HepG2 (cell line): Measurements from ENCODE around the gene OR4Q3.

Experiments
- ADNP ChIP-seq: sonication (generic); formaldehyde crosslinking; IDR thresholded peaks from 2 replicates; pipeline ENCODE4 v1.4.0; 2020; ENCODE audit warnings: missing genetic modification reagents
- ELF4 ChIP-seq: sonication (generic); formaldehyde crosslinking; IDR thresholded peaks from 2 replicates; pipeline ENCODE4 v1.5.0; 2020; ENCODE audit warnings: missing genetic modification reagents, mild to moderate bottlenecking, moderate library complexity, borderline replicate concordance
- HNF4A ChIP-seq: sonication (generic); formaldehyde crosslinking; IDR thresholded peaks from 2 replicates; pipeline ENCODE4 v1.4.0; 2020; ENCODE audit warnings: missing genetic modification reagents
- JUND ChIP-seq: sonication (generic); formaldehyde crosslinking; IDR thresholded peaks from 2 replicates; pipeline ENCODE4 v1.8.0; 2022; ENCODE audit warnings: mild to moderate bottlenecking, missing genetic modification reagents
- SALL2 ChIP-seq: sonication (generic); formaldehyde crosslinking; IDR thresholded peaks from 2 replicates; pipeline ENCODE4 v1.8.1; 2023; ENCODE audit warnings: mild to moderate bottlenecking, missing genetic modification reagents, inconsistent platforms
- TAF15 ChIP-seq: fragments of 200-400 bp; formaldehyde crosslinking; IDR thresholded peaks from one replicate; pipeline ENCODE4 v1.6.1; 2018; ENCODE audit warnings: mild to moderate bottlenecking, low read depth, low read length; ENCODE audit not compliant: poor library complexity, severe bottlenecking
- ZEB1 ChIP-seq: IDR thresholded peaks from 2 replicates; pipeline ENCODE4 v1.6.1; 2012; ENCODE audit warnings: mild to moderate bottlenecking, low read depth, inconsistent platforms; ENCODE audit not compliant: insufficient replicate concordance
- ZNF263 ChIP-seq: sonication (generic); formaldehyde crosslinking; IDR thresholded peaks from 2 replicates; pipeline ENCODE4 v1.4.0; 2020; ENCODE audit warnings: missing genetic modification reagents
- TF ChIP-seq, protein P1 (sequence below): sonication (generic); formaldehyde crosslinking; IDR thresholded peaks from 2 replicates; pipeline ENCODE4 v1.4.0; 2020; ENCODE audit warnings: missing genetic modification reagents, borderline replicate concordance
- TF ChIP-seq, protein P2 (sequence below), 2 experiments: sonication (generic) in 1 of 2; formaldehyde crosslinking in 1 of 2; IDR thresholded peaks; 2 replicates each; pipeline versions ENCODE4 v1.5.1 to v1.6.1; 2011 to 2020; ENCODE audit warnings: borderline replicate concordance in 1 of 2, low read depth in 1 of 2, low read length in 1 of 2, mild to moderate bottlenecking in 1 of 2, missing genetic modification reagents in 1 of 2, moderate library complexity in 1 of 2
- TF ChIP-seq, protein P3 (sequence below): sonication (generic); formaldehyde crosslinking; IDR thresholded peaks from 2 replicates; pipeline ENCODE4 v1.8.0; 2022; ENCODE audit warnings: missing genetic modification reagents, mild to moderate bottlenecking, borderline replicate concordance

- TF ChIP-seq JUND (CRISPR knock-in tag) = no peak
- TF ChIP-seq TAF15 = no peak
- no peak for TF ChIP-seq ZNF263 (CRISPR knock-in tag)
- no peak for TF ChIP-seq ADNP
- no peak for TF ChIP-seq ZEB1
- no peak for TF ChIP-seq SALL2 (CRISPR knock-in tag)
- TF ChIP-seq, protein P1, sequence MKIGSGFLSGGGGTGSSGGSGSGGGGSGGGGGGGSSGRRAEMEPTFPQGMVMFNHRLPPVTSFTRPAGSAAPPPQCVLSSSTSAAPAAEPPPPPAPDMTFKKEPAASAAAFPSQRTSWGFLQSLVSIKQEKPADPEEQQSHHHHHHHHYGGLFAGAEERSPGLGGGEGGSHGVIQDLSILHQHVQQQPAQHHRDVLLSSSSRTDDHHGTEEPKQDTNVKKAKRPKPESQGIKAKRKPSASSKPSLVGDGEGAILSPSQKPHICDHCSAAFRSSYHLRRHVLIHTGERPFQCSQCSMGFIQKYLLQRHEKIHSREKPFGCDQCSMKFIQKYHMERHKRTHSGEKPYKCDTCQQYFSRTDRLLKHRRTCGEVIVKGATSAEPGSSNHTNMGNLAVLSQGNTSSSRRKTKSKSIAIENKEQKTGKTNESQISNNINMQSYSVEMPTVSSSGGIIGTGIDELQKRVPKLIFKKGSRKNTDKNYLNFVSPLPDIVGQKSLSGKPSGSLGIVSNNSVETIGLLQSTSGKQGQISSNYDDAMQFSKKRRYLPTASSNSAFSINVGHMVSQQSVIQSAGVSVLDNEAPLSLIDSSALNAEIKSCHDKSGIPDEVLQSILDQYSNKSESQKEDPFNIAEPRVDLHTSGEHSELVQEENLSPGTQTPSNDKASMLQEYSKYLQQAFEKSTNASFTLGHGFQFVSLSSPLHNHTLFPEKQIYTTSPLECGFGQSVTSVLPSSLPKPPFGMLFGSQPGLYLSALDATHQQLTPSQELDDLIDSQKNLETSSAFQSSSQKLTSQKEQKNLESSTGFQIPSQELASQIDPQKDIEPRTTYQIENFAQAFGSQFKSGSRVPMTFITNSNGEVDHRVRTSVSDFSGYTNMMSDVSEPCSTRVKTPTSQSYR (CRISPR knock-in tag) = no peak
- TF ChIP-seq ELF4 (CRISPR knock-in tag) = no peak
- TF ChIP-seq, protein P2, sequence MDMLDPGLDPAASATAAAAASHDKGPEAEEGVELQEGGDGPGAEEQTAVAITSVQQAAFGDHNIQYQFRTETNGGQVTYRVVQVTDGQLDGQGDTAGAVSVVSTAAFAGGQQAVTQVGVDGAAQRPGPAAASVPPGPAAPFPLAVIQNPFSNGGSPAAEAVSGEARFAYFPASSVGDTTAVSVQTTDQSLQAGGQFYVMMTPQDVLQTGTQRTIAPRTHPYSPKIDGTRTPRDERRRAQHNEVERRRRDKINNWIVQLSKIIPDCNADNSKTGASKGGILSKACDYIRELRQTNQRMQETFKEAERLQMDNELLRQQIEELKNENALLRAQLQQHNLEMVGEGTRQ (IDR thresholded peaks at IDR 0.05; ENCODE audit: low read depth, low read length) = no peak
- TF ChIP-seq, protein P2 (CRISPR knock-in tag; IDR thresholded peaks at IDR 0.05; ENCODE audit: borderline replicate concordance) = no peak
- TF ChIP-seq, protein P3, sequence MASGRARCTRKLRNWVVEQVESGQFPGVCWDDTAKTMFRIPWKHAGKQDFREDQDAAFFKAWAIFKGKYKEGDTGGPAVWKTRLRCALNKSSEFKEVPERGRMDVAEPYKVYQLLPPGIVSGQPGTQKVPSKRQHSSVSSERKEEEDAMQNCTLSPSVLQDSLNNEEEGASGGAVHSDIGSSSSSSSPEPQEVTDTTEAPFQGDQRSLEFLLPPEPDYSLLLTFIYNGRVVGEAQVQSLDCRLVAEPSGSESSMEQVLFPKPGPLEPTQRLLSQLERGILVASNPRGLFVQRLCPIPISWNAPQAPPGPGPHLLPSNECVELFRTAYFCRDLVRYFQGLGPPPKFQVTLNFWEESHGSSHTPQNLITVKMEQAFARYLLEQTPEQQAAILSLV (CRISPR knock-in tag) = no peak
- no peak for TF ChIP-seq HNF4A (CRISPR knock-in tag)
Measured at GRCh38 chr14:19775587-19775986, 32.2 kb downstream of the OR4Q3 start.
